Stimulated activated CD8-positive, alpha-beta memory T cell treated with anti-CD3 and anti-CD28 coated beads, Interleukin-4, amount 100 ng/mL, for 48 hours (primary cell): ENCODE results near the gene TBC1D30.

Experiments
- DNase-seq: peaks from one replicate; pipeline ENCODE4 v3.0.0-alpha.2; 2020

The TBC1D30 gene

DNA sequence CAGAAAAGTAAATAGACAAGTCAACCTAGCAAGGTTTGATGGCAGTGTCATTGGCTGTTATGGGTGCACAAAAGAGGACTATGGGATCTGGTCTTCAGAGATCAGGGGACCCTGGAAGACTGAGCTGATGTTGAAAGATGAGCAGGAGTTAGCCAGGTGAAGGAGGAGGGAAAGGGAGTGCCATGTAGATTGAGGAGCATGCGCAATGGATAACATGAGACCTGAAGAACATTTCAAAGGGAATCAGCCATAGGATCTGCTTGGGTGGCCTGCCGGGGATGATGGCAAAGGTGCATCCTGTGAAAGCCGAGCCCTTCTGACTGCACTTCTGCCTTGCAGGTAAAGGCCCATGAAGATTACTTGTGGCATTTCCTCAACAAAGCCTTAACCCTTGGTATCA lies 90.8 kb downstream of the TBC1D30 start:
- DNase-seq = no peak

DNA sequence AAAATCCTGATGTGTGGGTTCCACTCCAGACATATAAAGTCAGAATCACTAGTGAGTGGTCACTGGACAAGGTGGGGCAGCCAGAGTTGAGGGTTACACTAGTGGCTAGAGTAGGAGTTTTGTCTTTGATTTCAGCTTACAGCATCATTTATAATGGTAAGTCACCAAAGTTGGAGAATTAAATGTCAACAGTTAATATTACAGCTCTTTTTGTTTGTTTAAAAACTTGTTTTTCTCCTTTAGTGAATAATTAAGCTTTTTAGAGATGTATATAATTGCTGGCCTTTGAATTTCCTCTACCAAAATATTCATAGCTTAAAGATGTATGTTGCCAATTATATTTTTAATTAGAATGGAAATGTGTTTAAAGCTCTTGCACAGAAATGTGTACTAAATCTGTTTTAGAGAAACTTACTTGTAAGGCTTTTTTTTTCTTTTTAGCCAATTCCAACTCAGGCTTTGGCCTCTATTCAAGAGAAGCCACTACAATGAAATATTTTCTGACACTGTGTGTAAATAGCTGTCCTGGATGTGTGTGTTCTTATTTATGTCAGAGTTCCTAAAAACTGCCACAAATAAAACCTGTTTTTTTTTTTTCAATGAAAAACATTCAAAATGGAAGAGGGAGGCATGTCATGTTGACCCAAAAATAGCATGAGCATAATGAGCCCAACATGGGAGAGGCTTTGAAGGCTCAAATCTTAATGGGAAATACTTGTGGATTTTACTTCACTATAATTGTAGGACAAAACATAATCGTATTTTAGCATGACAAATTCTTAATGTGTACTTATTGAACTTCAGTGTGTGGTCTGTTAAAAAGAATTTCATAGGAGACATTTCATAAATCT lies 92.2 kb downstream of the TBC1D30 start:
- no peak for DNase-seq

DNA sequence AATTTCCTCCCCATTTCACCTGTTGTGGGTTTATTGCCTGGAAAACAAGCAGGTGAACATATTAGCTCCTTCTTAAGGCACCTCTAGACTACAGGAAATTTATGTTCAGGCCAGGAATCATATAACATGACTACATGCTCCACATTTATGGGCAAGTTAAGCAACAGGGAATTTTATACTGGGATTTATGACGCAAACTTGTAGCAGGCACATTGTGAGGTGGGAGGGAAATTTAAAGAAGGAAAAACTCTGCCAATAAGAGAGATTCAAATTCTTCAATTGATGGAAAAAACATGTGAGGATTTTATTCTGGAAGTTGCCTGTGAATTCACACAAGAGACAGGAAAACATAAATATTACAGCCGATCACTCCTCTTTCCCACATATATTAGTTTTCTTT lies 93.9 kb downstream of the TBC1D30 start:
- DNase-seq = no peak

DNA sequence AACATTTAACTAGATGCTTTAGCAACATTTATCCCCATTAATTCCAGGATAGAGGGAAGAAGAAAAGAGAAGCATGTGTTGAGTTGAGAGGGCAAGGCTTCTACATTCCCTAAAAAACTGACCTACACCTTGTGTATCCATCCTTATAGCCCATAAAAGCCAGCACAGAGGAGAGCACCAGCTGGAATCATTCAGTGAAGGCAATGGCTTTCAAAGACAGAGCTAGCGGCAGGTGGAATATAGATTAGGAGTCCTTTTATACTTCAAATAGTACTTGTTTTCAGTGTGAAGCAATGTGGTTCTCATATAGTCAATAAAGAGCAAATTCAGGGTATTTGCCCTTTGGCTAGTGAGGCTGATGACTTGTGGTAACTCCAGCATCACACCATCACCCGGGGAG lies 94.4 kb downstream of the TBC1D30 start:
- DNase-seq = no peak

DNA sequence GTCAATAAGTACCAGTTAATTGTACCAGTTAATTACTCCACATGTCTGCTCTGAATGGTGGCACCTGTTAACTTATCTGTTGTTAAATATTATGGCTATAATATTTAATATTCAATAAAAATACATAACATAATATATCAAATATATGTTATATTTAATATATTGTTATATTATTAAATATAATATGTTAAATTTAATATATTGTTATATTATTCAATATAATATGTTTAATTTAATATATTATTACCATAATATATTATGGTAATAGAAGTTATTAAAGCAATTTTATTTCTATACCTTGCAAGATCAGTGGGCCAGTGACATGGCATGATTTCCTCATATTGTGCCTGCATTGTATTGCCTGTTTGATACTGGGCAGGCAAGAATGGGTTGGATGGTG lies 98.4 kb downstream of the TBC1D30 start:
- DNase-seq = no peak

DNA sequence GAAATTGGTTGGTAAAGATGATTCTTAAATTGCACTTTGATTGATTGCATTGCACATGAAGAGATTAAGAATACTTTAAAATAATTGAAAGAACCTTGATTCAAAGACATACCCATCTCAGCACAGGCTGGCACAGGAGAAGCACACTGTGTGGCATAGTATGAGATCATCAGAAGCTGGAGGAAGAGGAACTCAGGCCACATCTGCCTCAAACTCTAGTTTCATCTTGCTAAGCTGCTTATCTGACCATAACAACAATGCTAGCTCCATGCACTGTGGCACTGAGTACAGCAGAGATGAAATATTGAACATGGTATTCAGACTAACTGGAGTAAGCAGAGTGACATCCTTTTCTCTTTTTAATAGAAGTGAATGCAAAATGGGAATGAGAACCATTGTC lies 99.1 kb downstream of the TBC1D30 start:
- no peak for DNase-seq
